GM12892 (cell line): ENCODE data around the gene CEACAM20.

ENCODE experiments used
- POLR2A ChIP-seq: IDR thresholded peaks from 2 replicates; pipeline ENCODE4 v1.6.1; 2011; ENCODE audit warnings: low read depth, low read length, control low read depth
- POLR2AphosphoS5 ChIP-seq: IDR thresholded peaks from 2 replicates; pipeline ENCODE4 v1.6.1; 2011; ENCODE audit warnings: low read depth, low read length, control low read depth

- TF ChIP-seq POLR2AphosphoS5 (no peak), POLR2A (no peak)
Measured at GRCh38 chr19:44549507-44549906, 20.0 kb upstream of the CEACAM20 start.
